HG03135 (cell line): Measurements from ENCODE around the gene C3orf33.
A peak's percentile ranks its signal among the peaks of the same experiment; 100 is the strongest.
"Not testable (repeated sequence)": the region's sequence is repeated elsewhere in the genome, so short reads cannot be mapped to it uniquely, and the experiment has no call there.

Experiments
- ATAC-seq: cut with Tn5 transposase; IDR thresholded peaks from one replicate; pipeline ENCODE4 v1.9.1; 2021; ENCODE audit warnings: mild to moderate bottlenecking, moderate library complexity; ENCODE audit not compliant: unreplicated experiment

C3orf33 gene

GRCh38 chr3:155805802-155806618 is at the start of gene C3orf33:
Gene C3orf33, minus strand, starts transcription at chr3:155806278. Its CDS starts 26 bp downstream, at chr3:155806252.
- ATAC-seq = peak; percentile 97

GRCh38 chr3:155854141-155854940 is 48.3 kb upstream of the C3orf33 start, which contains the start of gene SLC33A1:
Gene SLC33A1, minus strand, starts transcription at chr3:155854427. Its CDS starts 430 bp downstream, at chr3:155853997.
- ATAC-seq = peak; percentile 93

DNA sequence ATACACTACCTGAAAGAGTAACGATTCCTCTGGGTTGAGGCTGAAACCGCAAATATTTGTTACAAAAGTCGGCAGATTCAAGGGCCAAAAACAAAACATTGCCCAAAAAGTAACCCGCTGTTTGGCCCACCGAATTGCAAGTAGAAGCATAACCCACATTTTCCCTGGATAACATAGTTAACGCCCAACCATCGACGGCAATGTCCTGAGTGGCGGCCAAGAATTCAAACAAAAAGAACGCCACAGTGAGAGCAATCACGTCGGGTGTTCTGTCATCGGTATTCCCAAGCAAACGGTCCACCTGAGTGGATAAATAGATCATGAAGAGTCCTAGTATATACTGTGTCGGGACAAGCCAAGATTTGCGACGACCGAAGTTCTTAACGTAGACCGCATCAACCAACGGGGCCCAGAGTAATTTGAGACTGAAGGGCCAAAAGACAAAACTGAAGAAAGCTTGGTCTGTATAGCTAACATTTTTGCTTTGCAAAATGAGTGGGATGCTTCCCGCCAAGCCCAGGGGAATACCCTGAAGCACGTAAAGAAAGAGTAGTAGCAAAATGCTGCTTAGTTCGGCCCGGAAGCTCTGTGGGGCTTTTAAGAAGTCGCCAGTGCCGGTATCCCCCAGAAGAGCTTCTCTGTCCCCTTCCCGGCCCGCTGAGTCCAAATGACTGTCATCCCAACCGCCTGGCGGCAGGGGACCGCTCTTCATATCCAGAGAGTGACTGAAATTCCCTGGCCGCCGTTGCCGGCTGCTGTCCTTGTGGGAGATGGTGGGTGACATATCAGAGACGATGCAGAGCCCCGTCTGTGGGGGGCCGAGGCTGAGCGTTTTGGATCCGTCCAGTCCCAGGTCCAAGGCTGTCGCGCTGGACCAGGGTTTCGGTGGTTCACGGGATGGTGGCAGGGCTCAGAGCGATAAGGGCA is 47.4 kb upstream of the C3orf33 start:
- ATAC-seq = peak; percentile 2

GRCh38 chr3:155852341-155852740 is 46.3 kb upstream of the C3orf33 start:
- ATAC-seq = no peak

DNA sequence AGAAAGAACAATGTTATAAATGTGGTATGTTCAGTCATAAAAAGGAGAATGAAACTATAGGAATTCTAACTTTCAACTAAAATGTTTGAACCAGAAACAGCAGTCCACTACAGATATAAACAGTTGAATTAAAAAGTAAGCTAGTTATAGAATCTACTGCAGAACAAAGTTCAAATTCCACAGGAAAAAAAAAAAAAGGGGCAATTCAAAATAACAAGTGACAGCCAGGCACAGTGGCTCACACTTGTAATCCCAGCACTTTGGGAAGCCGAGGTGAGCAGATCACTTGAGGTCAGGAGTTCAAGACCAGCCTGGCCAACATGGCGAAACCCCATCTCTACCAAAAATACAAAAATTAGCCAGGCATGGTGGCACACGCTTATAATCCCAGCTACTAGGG is 43.3 kb upstream of the C3orf33 start:
- not testable (repeated sequence) for ATAC-seq

- ATAC-seq = no peak
These were observed 41.9 kb upstream of the C3orf33 start for GRCh38 chr3:155847993-155848392.

GRCh38 chr3:155846119-155846518 is 40.0 kb upstream of the C3orf33 start:
- ATAC-seq = no peak

- ATAC-seq = no peak
These were observed 37.5 kb upstream of the C3orf33 start for GRCh38 chr3:155843569-155843968.

- ATAC-seq = no peak
These were observed 29.4 kb upstream of the C3orf33 start for GRCh38 chr3:155835341-155836071.

DNA sequence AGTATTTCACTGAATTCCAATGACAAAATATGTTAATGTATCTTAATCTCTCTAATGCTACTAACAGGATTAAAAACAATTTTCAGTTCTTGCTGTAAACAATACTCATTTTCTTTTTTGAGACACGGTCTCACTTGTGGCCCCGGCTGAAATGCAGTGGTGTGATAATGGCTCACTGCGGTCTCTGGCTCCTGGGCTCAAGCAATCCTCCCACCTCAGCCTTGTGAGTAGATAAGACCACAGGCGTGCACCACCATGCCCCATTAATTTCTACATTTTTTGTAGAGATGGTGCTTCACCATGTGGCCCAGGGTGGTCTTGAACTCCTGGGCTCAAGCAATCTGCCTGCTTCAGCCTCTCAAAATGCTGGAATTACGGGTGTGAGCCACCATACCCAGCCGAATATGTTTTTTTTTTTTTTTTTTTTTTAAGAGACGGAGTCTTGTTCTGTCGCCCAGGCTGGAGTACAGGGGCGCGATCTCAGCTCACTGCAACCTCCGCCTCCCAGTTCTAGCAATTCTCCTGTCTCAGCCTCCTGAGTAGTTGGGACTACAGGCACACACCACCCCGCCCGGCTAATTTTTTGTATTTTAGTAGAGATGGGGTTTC is 22.5 kb upstream of the C3orf33 start:
- ATAC-seq = not testable (repeated sequence)

- no peak for ATAC-seq
These were observed 9.0 kb upstream of the C3orf33 start for GRCh38 chr3:155815030-155815545.

- not testable (repeated sequence) for ATAC-seq
These were observed 7.1 kb upstream of the C3orf33 start for GRCh38 chr3:155813224-155813623.

DNA sequence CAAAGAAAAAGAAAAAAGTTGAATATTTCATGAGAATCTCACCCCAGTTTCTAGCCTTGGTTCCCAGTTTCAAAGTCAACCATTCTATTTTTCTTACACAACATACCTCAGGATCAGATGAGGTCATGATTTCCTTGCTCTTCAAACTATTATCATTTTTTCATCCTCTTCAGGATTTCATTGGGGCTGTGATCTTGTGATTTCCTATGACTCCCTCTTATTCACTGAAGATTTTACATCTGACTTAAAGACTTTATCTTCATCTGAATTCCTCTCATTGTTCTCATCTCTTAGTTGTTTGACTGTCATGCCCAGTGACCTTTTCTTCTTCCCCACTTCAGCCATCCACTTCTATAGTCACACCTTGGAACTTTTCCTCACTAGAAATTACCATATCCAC is 3.1 kb upstream of the C3orf33 start:
- ATAC-seq = no peak

GRCh38 chr3:155807823-155808222 is 1.7 kb upstream of the C3orf33 start:
- no peak for ATAC-seq

DNA sequence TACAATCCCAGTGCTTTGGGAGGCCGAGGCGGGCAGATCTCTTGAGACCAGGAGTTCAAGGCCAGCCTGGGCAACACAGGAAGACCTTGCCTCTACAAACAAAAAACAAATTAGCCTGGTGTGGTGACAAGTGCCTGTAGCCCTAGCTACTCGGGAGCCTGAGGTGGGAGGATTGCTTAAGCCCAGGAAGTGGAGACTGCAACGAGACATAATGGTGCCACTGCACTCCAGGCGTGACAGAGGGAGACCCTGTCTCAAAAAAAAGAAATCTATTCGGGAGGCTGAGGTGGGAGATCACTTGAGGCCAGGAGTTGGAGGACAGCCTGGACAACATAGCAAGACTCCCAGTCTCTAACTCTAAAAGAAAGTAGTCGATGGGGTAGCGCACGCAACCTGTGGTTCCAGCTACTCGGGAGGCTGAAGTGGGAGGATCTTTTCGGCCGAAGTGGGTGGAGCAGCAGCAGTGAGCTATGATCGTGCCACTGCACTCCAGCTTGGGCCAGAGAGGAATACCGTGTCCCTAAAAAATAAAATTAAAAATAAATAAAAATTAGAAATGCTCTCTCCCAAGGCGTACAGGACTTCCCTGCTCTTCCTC is 775 bp downstream of the C3orf33 start:
- ATAC-seq = peak; percentile 24

DNA sequence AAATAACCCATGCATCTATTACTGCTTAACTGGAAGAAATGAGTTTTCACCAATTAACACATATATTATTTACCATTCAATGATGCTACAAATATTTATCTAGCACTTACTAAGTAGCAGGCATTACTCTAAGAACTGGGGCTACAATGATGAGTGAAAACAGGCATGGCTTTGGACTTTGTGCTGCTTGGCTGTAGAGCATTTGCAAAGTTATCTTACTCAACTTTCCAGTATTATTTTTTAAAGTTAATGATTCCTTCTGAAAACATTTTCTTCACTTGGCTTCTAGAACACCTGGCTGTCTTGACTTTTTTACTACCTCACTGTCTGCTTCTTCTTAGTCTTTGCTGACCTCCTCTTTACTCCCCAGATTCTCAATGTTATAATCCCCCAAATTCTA is 1.8 kb downstream of the C3orf33 start:
- no peak for ATAC-seq

GRCh38 chr3:155792532-155792931 is 13.5 kb downstream of the C3orf33 start:
- ATAC-seq = no peak

GRCh38 chr3:155791190-155791589 is 14.9 kb downstream of the C3orf33 start:
- ATAC-seq = no peak
